ENCODE measurements around the gene BBOX1. TPM values are rescaled to one million over a fixed set of nuclear protein-coding genes. Genes with fewer than 3 reads are reported as not detected.

Gene BBOX1
- total and polyA plus RNA-seq, 12 donors = 0.25 TPM; not detected in 11

DNA sequence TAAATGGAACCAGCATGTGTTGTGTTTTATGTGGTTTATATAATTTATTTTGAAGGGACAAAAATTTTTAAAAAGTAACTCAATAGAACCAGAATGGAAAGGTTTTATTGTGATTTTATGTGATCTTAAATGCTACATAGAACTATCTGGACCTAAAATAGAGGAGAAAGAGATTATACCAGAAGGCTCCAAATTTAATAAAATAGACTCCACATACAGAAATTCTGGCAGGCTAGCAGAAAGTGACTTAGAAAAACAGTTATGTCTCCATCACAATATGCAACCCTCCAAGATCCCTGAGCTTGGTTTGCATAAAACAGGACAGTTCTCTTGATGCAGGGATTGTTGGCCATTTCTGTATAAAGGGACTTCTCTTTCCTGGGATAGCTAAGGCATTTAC, 107.9 kb downstream of the BBOX1 start:
- no peak overlapping the region for H3K4me3 ChIP-seq
- no peaks in the 10 kb centered on the region for H3K9me3 ChIP-seq
- DNase-seq = no peak
- no peaks in the 10 kb centered on the region for H3K27me3 ChIP-seq
- no peak overlapping the region for H3K27ac ChIP-seq
- H3K36me3 ChIP-seq = no peaks in the 10 kb centered on the region
- ATAC-seq = no peak
- intact Hi-C loops (cut with DNase I) = loop anchor here in 1 of 10 donors (5.0 kb wide), 1 partner anchor 1529 kb away; no protein-coding TSS in a partner anchor
- no peaks in the 10 kb centered on the region for H3K4me1 ChIP-seq
- TF ChIP-seq, protein P1, sequence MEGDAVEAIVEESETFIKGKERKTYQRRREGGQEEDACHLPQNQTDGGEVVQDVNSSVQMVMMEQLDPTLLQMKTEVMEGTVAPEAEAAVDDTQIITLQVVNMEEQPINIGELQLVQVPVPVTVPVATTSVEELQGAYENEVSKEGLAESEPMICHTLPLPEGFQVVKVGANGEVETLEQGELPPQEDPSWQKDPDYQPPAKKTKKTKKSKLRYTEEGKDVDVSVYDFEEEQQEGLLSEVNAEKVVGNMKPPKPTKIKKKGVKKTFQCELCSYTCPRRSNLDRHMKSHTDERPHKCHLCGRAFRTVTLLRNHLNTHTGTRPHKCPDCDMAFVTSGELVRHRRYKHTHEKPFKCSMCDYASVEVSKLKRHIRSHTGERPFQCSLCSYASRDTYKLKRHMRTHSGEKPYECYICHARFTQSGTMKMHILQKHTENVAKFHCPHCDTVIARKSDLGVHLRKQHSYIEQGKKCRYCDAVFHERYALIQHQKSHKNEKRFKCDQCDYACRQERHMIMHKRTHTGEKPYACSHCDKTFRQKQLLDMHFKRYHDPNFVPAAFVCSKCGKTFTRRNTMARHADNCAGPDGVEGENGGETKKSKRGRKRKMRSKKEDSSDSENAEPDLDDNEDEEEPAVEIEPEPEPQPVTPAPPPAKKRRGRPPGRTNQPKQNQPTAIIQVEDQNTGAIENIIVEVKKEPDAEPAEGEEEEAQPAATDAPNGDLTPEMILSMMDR (IDR thresholded peaks at IDR 0.05) = no peak

DNA sequence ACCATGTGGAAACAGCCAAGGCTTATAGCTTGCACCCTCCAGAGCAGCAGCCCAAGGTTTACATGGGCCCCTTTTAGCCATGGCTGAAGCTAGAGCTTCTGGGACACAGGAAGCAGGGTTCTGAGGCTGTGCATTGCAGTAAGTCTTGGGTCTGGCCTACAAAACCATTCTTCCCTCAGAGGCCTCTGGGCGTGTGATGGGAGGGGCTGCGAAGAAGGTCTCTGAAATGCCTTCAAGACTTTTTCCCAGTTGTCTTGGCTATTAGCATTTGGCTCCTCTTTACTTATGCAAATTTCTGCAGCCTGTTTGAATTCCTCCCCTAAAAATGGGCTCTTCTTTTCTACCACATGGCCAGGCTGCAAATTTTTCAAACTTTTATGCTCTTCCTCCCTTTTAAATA, 109.5 kb downstream of the BBOX1 start:
- Histone ChIP-seq H3K4me1 (no peaks in the 10 kb centered on the region), H3K9me3 (no peaks in the 10 kb centered on the region), H3K4me3 (no peak overlapping the region), H3K27ac (no peak overlapping the region), H3K27me3 (no peaks in the 10 kb centered on the region), H3K36me3 (no peaks in the 10 kb centered on the region)
- ATAC-seq (no peak), DNase-seq (no peak)
- intact Hi-C loops (cut with DNase I) = loop anchor here in 6 of 10 donors (5.0 to 10.0 kb wide), 2 partner anchors 398 to 855 kb away; no protein-coding TSS in a partner anchor
- 87 to 94% methylated on average over 2 of the region's 2 CpGs for WGBS, 2 donors
- TF ChIP-seq, protein P1 (IDR thresholded peaks at IDR 0.05) = no peak

DNA sequence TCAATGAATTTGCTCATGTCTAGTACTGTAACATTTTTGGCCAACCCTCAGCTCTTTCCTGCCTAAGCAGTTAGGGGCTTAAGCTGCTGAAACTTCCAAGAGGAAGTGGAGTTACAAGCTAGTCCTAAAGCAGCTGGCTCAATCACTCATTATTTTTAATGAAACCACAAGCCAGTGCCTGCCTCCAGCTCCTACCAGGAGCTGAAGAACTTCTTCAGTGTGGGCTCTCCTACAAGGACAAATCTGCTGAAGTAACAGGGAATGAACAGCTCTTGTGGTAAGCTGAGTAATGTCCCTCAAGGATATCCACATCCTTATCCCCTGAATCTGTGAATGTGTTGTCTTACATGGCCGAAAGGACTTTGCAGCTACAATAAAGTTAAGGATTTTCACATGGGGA, 112.5 kb downstream of the BBOX1 start:
- intact Hi-C loops (cut with DNase I) = loop anchor here in 6 of 10 donors (5.0 to 10.0 kb wide), 2 partner anchors 401 to 858 kb away; no protein-coding TSS in a partner anchor
- 91 to 98% methylated on average over 1 of the region's 1 CpG for WGBS, 2 donors

DNA sequence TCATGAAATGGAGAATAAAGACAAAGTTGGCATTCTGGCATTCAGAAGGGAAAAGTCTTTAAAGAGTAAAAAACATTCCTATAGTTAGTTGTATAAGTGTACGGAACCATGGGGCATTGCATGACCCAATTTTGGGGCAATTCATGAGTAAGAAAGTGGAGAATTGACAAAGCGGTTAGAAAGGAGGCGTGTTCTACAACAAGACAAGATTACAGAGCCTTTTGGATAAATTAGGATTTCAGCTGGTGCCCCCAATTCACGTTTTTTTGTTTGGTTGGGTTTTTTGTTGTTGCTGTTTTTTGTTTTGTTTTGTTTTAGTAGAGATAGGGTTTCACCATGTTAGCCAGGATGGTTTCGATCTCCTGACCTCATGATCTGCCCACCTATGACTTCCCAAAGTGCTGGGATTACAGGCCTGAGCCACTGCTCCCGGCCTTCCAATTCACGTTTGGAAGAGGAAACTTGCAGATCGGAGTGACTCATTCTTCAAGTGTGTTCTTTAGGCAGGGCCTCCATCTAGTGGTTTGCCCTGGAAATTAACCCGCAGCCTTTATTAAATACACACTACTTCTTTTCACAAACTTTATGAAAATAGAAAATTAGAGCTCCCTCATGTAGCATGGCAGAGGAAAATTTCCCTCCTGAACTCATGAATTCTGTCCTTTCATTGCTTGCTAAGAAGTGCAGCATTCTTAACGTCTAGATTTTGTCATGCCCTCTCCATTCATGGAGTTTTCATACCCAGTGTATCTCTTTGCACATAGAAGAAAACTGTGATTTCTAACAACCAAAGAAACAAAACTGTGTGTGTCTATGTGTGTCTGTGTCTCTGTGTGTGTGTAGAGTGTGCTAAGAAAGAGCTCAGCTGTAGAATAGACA, 118.1 kb downstream of the BBOX1 start:
- no peaks in the 10 kb centered on the region for H3K4me1 ChIP-seq
- ATAC-seq (peak; percentile 64 to 88 (median 84)), DNase-seq (peak in 1 of 2 donors; percentile 48)
- H3K9me3 ChIP-seq = no peaks in the 10 kb centered on the region
- intact Hi-C loops (cut with DNase I) = loop anchor here (1.0 to 10.0 kb wide), 7 partner anchors 404 to 864 kb away; no protein-coding TSS in a partner anchor
- H3K27me3 ChIP-seq = no peaks in the 10 kb centered on the region
- no peaks in the 10 kb centered on the region for H3K36me3 ChIP-seq
- TF ChIP-seq, protein P1 (IDR thresholded peaks at IDR 0.05) = peak; percentile 49 to 82 (median 69)
- H3K4me3 ChIP-seq = no peak overlapping the region
- 37 to 43% methylated on average over 10 of the region's 10 CpGs for WGBS, 2 donors
- no peak overlapping the region for H3K27ac ChIP-seq

More for the DNA sequence above, 112.5 kb downstream of the BBOX1 start:
- Histone ChIP-seq H3K36me3 (no peaks in the 10 kb centered on the region), H3K9me3 (no peaks in the 10 kb centered on the region), H3K4me1 (no peaks in the 10 kb centered on the region), H3K27me3 (no peaks in the 10 kb centered on the region), H3K4me3 (no peak overlapping the region), H3K27ac (no peak overlapping the region)
- TF ChIP-seq, protein P1 (IDR thresholded peaks at IDR 0.05) = no peak
- DNase-seq = no peak
- no peak for ATAC-seq
